HL-60 (cell line): ENCODE results near the gene FAM186B.

Experiments
- DNase-seq, 2 experiments: peaks; one replicate each; pipeline ENCODE4 v3.0.0-alpha.2; 2010 to 2020; ENCODE audit warnings: low read depth in 1 of 2, low spot score in 1 of 2
- H3K27ac ChIP-seq: fragments of 250-450 bp; sonication (Bioruptor Pico); replicated peaks from 2 replicates; pipeline ENCODE4 v1.5.1; 2020; ENCODE audit warnings: mild to moderate bottlenecking, moderate library complexity
- H3K27me3 ChIP-seq: fragments of 250-450 bp; sonication (Bioruptor Pico); 2 replicates; pipeline ENCODE4 v1.5.1; 2021; ENCODE audit warnings: mild to moderate bottlenecking, moderate library complexity; ENCODE audit not compliant: insufficient read depth, poor library complexity, severe bottlenecking
- H3K4me3 ChIP-seq: replicated peaks from 2 replicates; pipeline ENCODE4 v1.5.1; 2011; ENCODE audit warnings: mild to moderate bottlenecking, control low read depth, low read length; ENCODE audit not compliant: insufficient read depth
- GABPA ChIP-seq: IDR thresholded peaks from 2 replicates; pipeline ENCODE4 v1.6.1; 2012; ENCODE audit warnings: low read depth
- POLR2AphosphoS5 ChIP-seq: IDR thresholded peaks from 2 replicates; pipeline ENCODE4 v1.6.1; 2012; ENCODE audit warnings: low read depth
- REST ChIP-seq: IDR thresholded peaks from 2 replicates; pipeline ENCODE4 v1.6.1; 2012; ENCODE audit warnings: low read depth; ENCODE audit not compliant: insufficient replicate concordance
- SPI1 ChIP-seq: IDR thresholded peaks from 2 replicates; pipeline ENCODE4 v1.6.1; 2012; ENCODE audit warnings: low read depth, mild to moderate bottlenecking, borderline replicate concordance
- TF ChIP-seq, protein P1 (sequence below): IDR thresholded peaks from one replicate; pipeline ENCODE4 v1.5.1; 2011; ENCODE audit warnings: low read length, control low read depth, inconsistent platforms; ENCODE audit not compliant: insufficient read depth

Gene FAM186B

DNA sequence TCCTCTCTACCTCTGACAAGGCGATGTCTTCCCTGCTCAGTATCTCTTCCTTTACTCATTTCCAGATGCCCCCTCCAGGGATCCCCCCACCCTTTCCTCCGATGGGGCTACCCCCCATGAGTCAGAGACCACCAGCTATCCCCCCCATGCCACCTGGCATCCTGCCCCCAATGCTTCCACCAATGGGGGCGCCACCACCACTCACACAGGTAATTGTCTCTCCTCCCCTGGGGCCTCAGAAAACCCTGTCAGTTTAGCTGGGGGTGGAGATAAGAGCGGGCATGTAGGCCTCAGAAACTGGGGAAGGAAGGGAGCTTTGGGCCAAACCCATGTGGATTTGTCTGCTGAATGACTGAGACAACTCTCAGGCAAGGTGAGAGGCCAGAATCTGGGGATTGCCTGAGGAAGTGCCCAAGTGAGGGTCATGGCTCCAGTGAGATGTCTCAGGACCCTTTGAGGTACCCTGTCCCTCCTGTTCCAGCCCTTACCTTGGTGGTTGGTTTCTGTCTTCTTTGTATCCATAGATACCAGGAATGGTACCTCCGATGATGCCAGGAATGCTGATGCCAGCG is 26.0 kb upstream of the FAM186B start:
- TF ChIP-seq SPI1 (no peak), GABPA (no peak), REST (no peak), POLR2AphosphoS5 (no peak)
- TF ChIP-seq, protein P1, sequence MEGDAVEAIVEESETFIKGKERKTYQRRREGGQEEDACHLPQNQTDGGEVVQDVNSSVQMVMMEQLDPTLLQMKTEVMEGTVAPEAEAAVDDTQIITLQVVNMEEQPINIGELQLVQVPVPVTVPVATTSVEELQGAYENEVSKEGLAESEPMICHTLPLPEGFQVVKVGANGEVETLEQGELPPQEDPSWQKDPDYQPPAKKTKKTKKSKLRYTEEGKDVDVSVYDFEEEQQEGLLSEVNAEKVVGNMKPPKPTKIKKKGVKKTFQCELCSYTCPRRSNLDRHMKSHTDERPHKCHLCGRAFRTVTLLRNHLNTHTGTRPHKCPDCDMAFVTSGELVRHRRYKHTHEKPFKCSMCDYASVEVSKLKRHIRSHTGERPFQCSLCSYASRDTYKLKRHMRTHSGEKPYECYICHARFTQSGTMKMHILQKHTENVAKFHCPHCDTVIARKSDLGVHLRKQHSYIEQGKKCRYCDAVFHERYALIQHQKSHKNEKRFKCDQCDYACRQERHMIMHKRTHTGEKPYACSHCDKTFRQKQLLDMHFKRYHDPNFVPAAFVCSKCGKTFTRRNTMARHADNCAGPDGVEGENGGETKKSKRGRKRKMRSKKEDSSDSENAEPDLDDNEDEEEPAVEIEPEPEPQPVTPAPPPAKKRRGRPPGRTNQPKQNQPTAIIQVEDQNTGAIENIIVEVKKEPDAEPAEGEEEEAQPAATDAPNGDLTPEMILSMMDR: no peak
- Histone ChIP-seq H3K27ac (no peak overlapping the region), H3K27me3 (no peaks in the 10 kb centered on the region), H3K4me3 (no peak overlapping the region)
- DNase-seq: no peak

- TF ChIP-seq GABPA (no peak), REST (no peak), POLR2AphosphoS5 (no peak), SPI1 (no peak)
- TF ChIP-seq, protein P1: no peak
- no peak overlapping the region for H3K4me3 ChIP-seq
- no peaks in the 10 kb centered on the region for H3K27me3 ChIP-seq
- DNase-seq: no peak
- H3K27ac ChIP-seq: no peak overlapping the region
Observed at GRCh38 chr12:49627752-49628360, 22.4 kb upstream of the FAM186B start.

DNA sequence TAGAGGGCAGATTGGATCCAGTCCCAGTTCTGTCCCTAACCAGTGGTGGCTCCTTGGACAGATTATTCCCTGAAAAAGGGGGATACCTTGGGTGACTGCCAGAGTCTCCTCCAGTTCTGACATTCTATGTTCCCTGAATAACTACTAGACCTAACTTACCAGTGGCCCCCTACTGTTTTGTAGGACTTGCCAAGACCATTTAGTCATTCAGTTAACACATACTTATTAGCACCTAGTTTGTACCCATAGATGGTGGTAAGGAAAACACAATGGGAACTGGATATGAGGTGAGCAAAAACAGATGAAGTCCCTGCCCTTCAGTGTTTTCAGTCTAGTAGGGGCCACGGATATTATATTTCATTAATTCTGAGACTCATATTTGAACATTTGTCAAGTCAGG is 21.4 kb upstream of the FAM186B start:
- TF ChIP-seq REST: no peak
- no peak for TF ChIP-seq SPI1
- H3K27ac ChIP-seq: no peak overlapping the region
- no peak for DNase-seq

More for the DNA sequence above, 21.4 kb upstream of the FAM186B start:
- Histone ChIP-seq H3K27me3 (no peaks in the 10 kb centered on the region), H3K4me3 (no peak overlapping the region)
